MCF 10A (cell line): Measurements from ENCODE around the gene TMEM150C. TPM values are rescaled to one million over a fixed set of nuclear protein-coding genes. Genes with fewer than 3 reads are reported as not detected.

ENCODE experiments used
- BruUV-seq: library from RNA; stranded (reverse); fragments of 400-500 nt; replicated peaks from 2 replicates; lab custom pipeline; 2021; lab: Mats Ljungman, UMichigan
- CTCF ChIA-PET: fragments of 300-600 bp; sonication (Branson Sonifier 250); formaldehyde crosslinking; extraction: SDS; loops from one replicate; lab custom pipeline; 2021; ENCODE audit warnings: antibody characterized with exemption, inconsistent platforms; lab: Yijun Ruan, JAX
- POLR2A ChIA-PET: fragments of 300-600, 350-650 bp; sonication (Branson Sonifier 250); formaldehyde crosslinking; extraction: SDS; loops from one replicate; lab custom pipeline; 2020; ENCODE audit warnings: antibody characterized with exemption, inconsistent platforms; lab: Yijun Ruan, JAX
- DNase-seq: peaks from one replicate; pipeline ENCODE4 v3.0.0-alpha.2; 2018; ENCODE audit not compliant: unreplicated experiment
- H3K27ac Mint-ChIP-seq: one replicate; pipeline ENCODE4 v1.8.0; 2022; ENCODE audit warnings: mild to moderate bottlenecking, low read depth, mixed read lengths; ENCODE audit not compliant: unreplicated experiment
- H3K27me3 Mint-ChIP-seq: one replicate; pipeline ENCODE4 v1.8.0; 2022; ENCODE audit warnings: mixed read lengths; ENCODE audit not compliant: insufficient read depth, unreplicated experiment
- H3K36me3 Mint-ChIP-seq: one replicate; pipeline ENCODE4 v1.8.0; 2022; ENCODE audit warnings: mild to moderate bottlenecking, moderate library complexity, mixed read lengths; ENCODE audit not compliant: insufficient read depth, unreplicated experiment
- H3K4me1 Mint-ChIP-seq: one replicate; pipeline ENCODE4 v1.8.0; 2022; ENCODE audit warnings: mixed read lengths; ENCODE audit not compliant: insufficient read depth, unreplicated experiment
- H3K4me3 Mint-ChIP-seq: one replicate; pipeline ENCODE4 v1.8.0; 2022; ENCODE audit warnings: mild to moderate bottlenecking, moderate library complexity, mixed read lengths; ENCODE audit not compliant: unreplicated experiment
- H3K9me3 Mint-ChIP-seq: one replicate; pipeline ENCODE4 v1.8.0; 2022; ENCODE audit warnings: mixed read lengths; ENCODE audit not compliant: unreplicated experiment
- CTCF ChIP-seq: fragments of 200-600 bp; IDR thresholded peaks from one replicate; pipeline ENCODE4 v1.8.0; 2022; ENCODE audit warnings: antibody characterized with exemption, mild to moderate bottlenecking; ENCODE audit not compliant: unreplicated experiment
- intact Hi-C: fragments of 100-400 bp; cut with micrococcal nuclease; formaldehyde crosslinking; loops from 2 replicates; pipeline ENCODE4 v1.14.1; 2022
- total RNA-seq: library from RNA; stranded (reverse); gene quantifications from 2 replicates; pipeline ENCODE4 v1.2.3, GENCODE V29; 2022

Gene TMEM150C
- total RNA-seq, 1 experiment from 2014 or later = not detected

- BruUV-seq = no TSS peak
- H3K27me3 Mint-ChIP-seq = no peaks in the 10 kb centered on the region
- ChIA-PET POLR2A (no interaction called here), CTCF (interaction anchor here (0.5 kb wide), 1 partner anchor 307 kb away, joined by 3 read pairs; no protein-coding TSS in a partner anchor)
- H3K9me3 Mint-ChIP-seq = no peaks in the 10 kb centered on the region
- intact Hi-C loops = no loop called here
- TF ChIP-seq CTCF = no peak
- H3K36me3 Mint-ChIP-seq = no peaks in the 10 kb centered on the region
- no peak overlapping the region for H3K27ac Mint-ChIP-seq
- DNase-seq = no peak
- H3K4me1 Mint-ChIP-seq = no peaks in the 10 kb centered on the region
- H3K4me3 Mint-ChIP-seq = no peak overlapping the region
Measured at GRCh38 chr4:82495666-82496065, 66.1 kb downstream of the TMEM150C start.

GRCh38 chr4:82493721-82494425 lies 67.9 kb downstream of the TMEM150C start:
- intact Hi-C loops = no loop called here
- Mint-ChIP-seq H3K9me3 (no peaks in the 10 kb centered on the region), H3K4me1 (no peaks in the 10 kb centered on the region), H3K36me3 (no peaks in the 10 kb centered on the region), H3K27ac (no peak overlapping the region), H3K4me3 (no peak overlapping the region), H3K27me3 (no peaks in the 10 kb centered on the region)
- no peak for TF ChIP-seq CTCF
- ChIA-PET CTCF (interaction anchor here (0.6 kb wide), 2 partner anchors 10 to 135 kb away, joined by 3 to 4 read pairs; no protein-coding TSS in a partner anchor), POLR2A (interaction anchor here (1.0 kb wide), 1 partner anchor 12 kb away, joined by 3 read pairs; no protein-coding TSS in a partner anchor)
- BruUV-seq = no TSS peak
- no peak for DNase-seq

GRCh38 chr4:82491251-82491960 lies 70.4 kb downstream of the TMEM150C start:
- BruUV-seq = no TSS peak
- no peaks in the 10 kb centered on the region for H3K4me1 Mint-ChIP-seq
- POLR2A ChIA-PET = interaction anchor here (0.7 kb wide), 1 partner anchor 293 kb away, joined by 3 read pairs; no protein-coding TSS in a partner anchor
- no peaks in the 10 kb centered on the region for H3K9me3 Mint-ChIP-seq
- no peaks in the 10 kb centered on the region for H3K27me3 Mint-ChIP-seq
- no peak for DNase-seq
- H3K27ac Mint-ChIP-seq = no peak overlapping the region
- intact Hi-C loops = no loop called here
- H3K36me3 Mint-ChIP-seq = no peaks in the 10 kb centered on the region
- CTCF ChIA-PET = interaction anchor here (0.8 kb wide), 1 partner anchor 21 kb away, joined by 3 read pairs; no protein-coding TSS in a partner anchor
- no peak for TF ChIP-seq CTCF
- no peak overlapping the region for H3K4me3 Mint-ChIP-seq

- no peak for TF ChIP-seq CTCF
- Mint-ChIP-seq H3K27me3 (no peaks in the 10 kb centered on the region), H3K36me3 (no peaks in the 10 kb centered on the region), H3K4me1 (no peaks in the 10 kb centered on the region), H3K4me3 (no peak overlapping the region), H3K9me3 (no peaks in the 10 kb centered on the region), H3K27ac (no peak overlapping the region)
- DNase-seq = no peak
- intact Hi-C loops = no loop called here
- BruUV-seq = no TSS peak
- ChIA-PET POLR2A (interaction anchor here (0.5 to 1.7 kb wide), 2 partner anchors 13 to 49 kb away, joined by 3 to 4 read pairs; no protein-coding TSS in a partner anchor), CTCF (interaction anchor here (0.7 to 1.0 kb wide), 2 partner anchors 8 to 933 kb away, joined by 3 read pairs; no protein-coding TSS in a partner anchor)
Measured at GRCh38 chr4:82489987-82490386, 71.8 kb downstream of the TMEM150C start.
